ENCODE results near the gene C16orf89. TPM values are rescaled to one million over a fixed set of nuclear protein-coding genes. Genes with fewer than 3 reads are reported as not detected.
"Not testable (repeated sequence)": the region's sequence is repeated elsewhere in the genome, so short reads cannot be mapped to it uniquely, and the experiment has no call there.

The C16orf89 gene
- polyA plus RNA-seq, 1 donor from 2014 or later = not detected

GRCh38 chr16:5089911-5090555 lies 24.3 kb upstream of the C16orf89 start:
- peak overlapping the region in 1 of 3 donors; percentile 35 for H3K27ac Mint-ChIP-seq
- not testable (repeated sequence) for H3K27me3 Mint-ChIP-seq, H3K36me3 Mint-ChIP-seq, H3K4me3 Mint-ChIP-seq, H3K4me1 Mint-ChIP-seq, H3K9me3 Mint-ChIP-seq

- H3K27me3 Mint-ChIP-seq, H3K4me1 Mint-ChIP-seq, H3K27ac Mint-ChIP-seq, H3K9me3 Mint-ChIP-seq, H3K4me3 Mint-ChIP-seq, H3K36me3 Mint-ChIP-seq: not testable (repeated sequence)
Observed at GRCh38 chr16:5088936-5089335, 23.2 kb upstream of the C16orf89 start.

- H3K4me3 Mint-ChIP-seq, H3K9me3 Mint-ChIP-seq, H3K36me3 Mint-ChIP-seq, H3K4me1 Mint-ChIP-seq, H3K27ac Mint-ChIP-seq, H3K27me3 Mint-ChIP-seq: not testable (repeated sequence)
Observed at GRCh38 chr16:5088086-5088790, 22.5 kb upstream of the C16orf89 start.

- H3K4me3 Mint-ChIP-seq, H3K27ac Mint-ChIP-seq, H3K4me1 Mint-ChIP-seq, H3K27me3 Mint-ChIP-seq, H3K36me3 Mint-ChIP-seq, H3K9me3 Mint-ChIP-seq: not testable (repeated sequence)
Observed at GRCh38 chr16:5085716-5086115, 20.0 kb upstream of the C16orf89 start.

GRCh38 chr16:5084802-5085201 lies 19.0 kb upstream of the C16orf89 start:
- not testable (repeated sequence) for H3K4me1 Mint-ChIP-seq, H3K27me3 Mint-ChIP-seq, H3K4me3 Mint-ChIP-seq, H3K36me3 Mint-ChIP-seq, H3K9me3 Mint-ChIP-seq
- H3K27ac Mint-ChIP-seq = peak overlapping the region in 1 of 3 donors; percentile 59

- H3K27ac Mint-ChIP-seq = peak overlapping the region in 1 of 3 donors; percentile 80
- H3K9me3 Mint-ChIP-seq, H3K4me3 Mint-ChIP-seq, H3K4me1 Mint-ChIP-seq, H3K36me3 Mint-ChIP-seq, H3K27me3 Mint-ChIP-seq: not testable (repeated sequence)
Observed at GRCh38 chr16:5084099-5084731, 18.5 kb upstream of the C16orf89 start.

GRCh38 chr16:5083646-5084045 lies 17.9 kb upstream of the C16orf89 start:
- peak overlapping the region in 1 of 3 donors; percentile 80 for H3K27ac Mint-ChIP-seq
- not testable (repeated sequence) for H3K27me3 Mint-ChIP-seq, H3K9me3 Mint-ChIP-seq, H3K36me3 Mint-ChIP-seq, H3K4me1 Mint-ChIP-seq, H3K4me3 Mint-ChIP-seq

GRCh38 chr16:5080996-5081395 lies 15.2 kb upstream of the C16orf89 start:
- peak overlapping the region in 1 of 3 donors; percentile 16 for H3K27ac Mint-ChIP-seq
- H3K4me1 Mint-ChIP-seq, H3K27me3 Mint-ChIP-seq, H3K9me3 Mint-ChIP-seq, H3K36me3 Mint-ChIP-seq, H3K4me3 Mint-ChIP-seq: not testable (repeated sequence)

- not testable (repeated sequence) for H3K9me3 Mint-ChIP-seq, H3K4me1 Mint-ChIP-seq, H3K4me3 Mint-ChIP-seq, H3K27me3 Mint-ChIP-seq, H3K36me3 Mint-ChIP-seq
- H3K27ac Mint-ChIP-seq = peak overlapping the region in 1 of 3 donors; percentile 16
Observed at GRCh38 chr16:5080461-5080860, 14.7 kb upstream of the C16orf89 start.

- Mint-ChIP-seq H3K4me3 (no peak overlapping the region), H3K9me3 (no peaks in the 10 kb centered on the region), H3K4me1 (peaks cover 0 to 4% (median 2%) of the 10 kb centered on the region in 3 donors), H3K27ac (no peak overlapping the region), H3K36me3 (peaks cover 4% of the 10 kb centered on the region), H3K27me3 (no peaks in the 10 kb centered on the region)
Observed at GRCh38 chr16:5078626-5079025, 12.9 kb upstream of the C16orf89 start.

- Mint-ChIP-seq H3K4me1 (peaks cover 5 to 13% (median 12%) of the 10 kb centered on the region in 3 donors), H3K27ac (no peak overlapping the region), H3K4me3 (no peak overlapping the region)
Observed at GRCh38 chr16:5077304-5077703, 11.5 kb upstream of the C16orf89 start.

GRCh38 chr16:5075637-5076036 lies 9.9 kb upstream of the C16orf89 start:
- peaks cover 4% of the 10 kb centered on the region for H3K36me3 Mint-ChIP-seq
- H3K27ac Mint-ChIP-seq = no peak overlapping the region
- H3K4me1 Mint-ChIP-seq = peaks cover 18 to 24% (median 23%) of the 10 kb centered on the region in 3 donors
- no peaks in the 10 kb centered on the region for H3K27me3 Mint-ChIP-seq
- H3K4me3 Mint-ChIP-seq = peak overlapping the region in 1 of 4 donors; percentile 61
- no peaks in the 10 kb centered on the region for H3K9me3 Mint-ChIP-seq

More at GRCh38 chr16:5077304-5077703, 11.5 kb upstream of the C16orf89 start:
- H3K9me3 Mint-ChIP-seq = no peaks in the 10 kb centered on the region
- H3K36me3 Mint-ChIP-seq = peaks cover 4% of the 10 kb centered on the region
- H3K27me3 Mint-ChIP-seq = no peaks in the 10 kb centered on the region

GRCh38 chr16:5073771-5074170 lies 8.0 kb upstream of the C16orf89 start:
- H3K27me3 Mint-ChIP-seq, H3K4me3 Mint-ChIP-seq, H3K9me3 Mint-ChIP-seq, H3K36me3 Mint-ChIP-seq, H3K27ac Mint-ChIP-seq: not testable (repeated sequence)
- H3K4me1 Mint-ChIP-seq = peaks cover 18 to 24% (median 23%) of the 10 kb centered on the region in 3 donors

GRCh38 chr16:5073279-5073629 lies 7.5 kb upstream of the C16orf89 start:
- H3K27me3 Mint-ChIP-seq = no peaks in the 10 kb centered on the region
- peaks cover 18 to 24% (median 24%) of the 10 kb centered on the region in 3 donors for H3K4me1 Mint-ChIP-seq
- no peaks in the 10 kb centered on the region for H3K9me3 Mint-ChIP-seq
- H3K36me3 Mint-ChIP-seq = peaks cover 4% of the 10 kb centered on the region
- peak overlapping the region; percentile 46 to 99 (median 96) for H3K4me3 Mint-ChIP-seq
- peak overlapping the region in 1 of 3 donors; percentile 93 for H3K27ac Mint-ChIP-seq

- Mint-ChIP-seq H3K27ac (peak overlapping the region; percentile 89 to 98 (median 93)), H3K9me3 (no peaks in the 10 kb centered on the region), H3K4me1 (peaks cover 18 to 24% (median 24%) of the 10 kb centered on the region in 3 donors), H3K36me3 (peaks cover 4% of the 10 kb centered on the region), H3K27me3 (no peaks in the 10 kb centered on the region), H3K4me3 (peak overlapping the region; percentile 96 to 99 (median 97))
Observed at GRCh38 chr16:5072334-5073278, 6.8 kb upstream of the C16orf89 start.
